Choroid plexus epithelial cell (primary cell): Measurements from ENCODE around the gene BCAM.

Source experiments
- DNase-seq: peaks from one replicate; pipeline ENCODE4 v3.0.0-alpha.2; 2010; ENCODE audit warnings: low read depth
- H3K4me3 ChIP-seq: 2 replicates; pipeline ENCODE4 v1.5.1; 2011; ENCODE audit warnings: low read depth, mild to moderate bottlenecking, control low read depth, low read length, moderate library complexity
- TF ChIP-seq, protein P1 (sequence below): conservative IDR thresholded peaks from 2 replicates; pipeline ENCODE4 v1.5.1; 2011; ENCODE audit warnings: low read depth, mild to moderate bottlenecking, control low read depth, inconsistent platforms, low read length, moderate library complexity

The BCAM gene

GRCh38 chr19:44795398-44795987, 13.4 kb upstream of the BCAM start:
- no peak for DNase-seq

DNA sequence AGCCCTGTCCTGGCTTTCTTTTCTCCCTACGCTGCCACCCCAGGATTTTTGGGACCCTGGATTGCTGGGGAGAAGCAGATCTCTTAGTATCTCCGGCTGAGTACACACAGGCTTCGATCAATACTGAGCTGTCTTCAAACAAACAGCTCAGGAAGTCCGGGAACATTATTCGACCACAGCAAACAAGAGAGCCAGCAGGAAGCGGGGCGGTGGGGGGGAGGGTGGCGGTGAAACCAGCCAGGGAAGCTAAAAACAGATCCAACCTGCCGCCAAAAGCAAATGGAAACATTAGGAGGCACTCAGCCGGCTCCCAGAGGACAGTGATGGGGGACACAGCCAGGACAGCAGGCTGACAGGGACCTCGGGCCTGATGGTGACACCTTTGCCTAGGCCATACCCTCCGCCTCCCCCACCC, 12.2 kb upstream of the BCAM start:
- TF ChIP-seq, protein P1, sequence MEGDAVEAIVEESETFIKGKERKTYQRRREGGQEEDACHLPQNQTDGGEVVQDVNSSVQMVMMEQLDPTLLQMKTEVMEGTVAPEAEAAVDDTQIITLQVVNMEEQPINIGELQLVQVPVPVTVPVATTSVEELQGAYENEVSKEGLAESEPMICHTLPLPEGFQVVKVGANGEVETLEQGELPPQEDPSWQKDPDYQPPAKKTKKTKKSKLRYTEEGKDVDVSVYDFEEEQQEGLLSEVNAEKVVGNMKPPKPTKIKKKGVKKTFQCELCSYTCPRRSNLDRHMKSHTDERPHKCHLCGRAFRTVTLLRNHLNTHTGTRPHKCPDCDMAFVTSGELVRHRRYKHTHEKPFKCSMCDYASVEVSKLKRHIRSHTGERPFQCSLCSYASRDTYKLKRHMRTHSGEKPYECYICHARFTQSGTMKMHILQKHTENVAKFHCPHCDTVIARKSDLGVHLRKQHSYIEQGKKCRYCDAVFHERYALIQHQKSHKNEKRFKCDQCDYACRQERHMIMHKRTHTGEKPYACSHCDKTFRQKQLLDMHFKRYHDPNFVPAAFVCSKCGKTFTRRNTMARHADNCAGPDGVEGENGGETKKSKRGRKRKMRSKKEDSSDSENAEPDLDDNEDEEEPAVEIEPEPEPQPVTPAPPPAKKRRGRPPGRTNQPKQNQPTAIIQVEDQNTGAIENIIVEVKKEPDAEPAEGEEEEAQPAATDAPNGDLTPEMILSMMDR: no peak
- H3K4me3 ChIP-seq: no peak overlapping the region
- peak; percentile 61 for DNase-seq

More at GRCh38 chr19:44795398-44795987, 13.4 kb upstream of the BCAM start:
- H3K4me3 ChIP-seq: no peak overlapping the region
- TF ChIP-seq, protein P1: no peak

- TF ChIP-seq, protein P1: no peak
- DNase-seq: no peak
- no peak overlapping the region for H3K4me3 ChIP-seq
Measured at GRCh38 chr19:44799627-44800346, 9.1 kb upstream of the BCAM start.

GRCh38 chr19:44800461-44800860, 8.4 kb upstream of the BCAM start:
- DNase-seq: peak; percentile 79
- TF ChIP-seq, protein P1: peak; percentile 96
- no peak overlapping the region for H3K4me3 ChIP-seq

DNA sequence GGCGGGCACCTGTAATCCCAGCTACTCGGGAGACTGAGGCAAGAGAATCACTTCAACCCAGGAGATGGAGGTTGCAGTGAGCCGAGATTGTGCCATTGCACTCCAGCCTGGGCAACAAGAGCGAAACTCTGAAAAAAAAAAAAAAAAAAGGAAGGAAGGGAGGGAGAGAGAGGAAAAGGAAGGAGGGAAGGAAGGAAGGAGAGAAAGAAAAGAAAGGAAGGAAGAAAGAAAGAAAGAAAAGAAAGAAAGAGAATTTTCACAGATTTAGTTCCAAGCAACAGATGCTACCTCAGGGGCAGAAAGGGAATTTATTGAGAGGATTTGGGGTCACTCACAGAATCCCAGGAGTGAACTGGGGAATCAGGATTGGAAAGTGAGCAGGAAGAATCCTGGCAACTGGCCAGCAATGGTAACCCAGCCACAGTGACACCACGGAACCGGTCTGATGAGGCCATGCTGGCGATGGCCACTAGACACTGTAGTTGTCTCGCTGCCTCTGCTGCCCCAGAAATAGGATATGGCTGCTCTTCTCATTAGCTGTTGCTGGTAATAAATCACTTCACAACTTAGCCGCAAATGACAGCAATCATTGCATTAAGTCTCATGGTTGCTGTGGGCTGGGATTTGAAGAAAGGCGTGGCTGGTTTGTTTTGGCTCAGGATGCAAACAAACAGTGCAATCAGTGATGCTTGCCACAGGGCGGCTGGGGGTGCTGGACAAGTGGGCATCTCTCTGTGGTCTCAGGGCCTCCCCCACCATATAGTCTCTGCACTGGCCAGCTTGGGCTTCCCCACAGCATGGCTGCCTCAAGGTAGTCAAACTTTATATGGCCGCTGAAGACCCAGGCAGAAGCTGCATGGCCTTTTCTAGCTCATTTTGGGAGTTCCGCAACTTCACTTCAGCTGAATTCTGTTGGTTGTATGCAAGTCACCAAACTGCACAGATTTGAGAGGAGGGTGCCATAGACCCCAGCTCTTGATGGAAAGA, 5.2 kb upstream of the BCAM start:
- TF ChIP-seq, protein P1: no peak
- DNase-seq: no peak
- no peak overlapping the region for H3K4me3 ChIP-seq

DNA sequence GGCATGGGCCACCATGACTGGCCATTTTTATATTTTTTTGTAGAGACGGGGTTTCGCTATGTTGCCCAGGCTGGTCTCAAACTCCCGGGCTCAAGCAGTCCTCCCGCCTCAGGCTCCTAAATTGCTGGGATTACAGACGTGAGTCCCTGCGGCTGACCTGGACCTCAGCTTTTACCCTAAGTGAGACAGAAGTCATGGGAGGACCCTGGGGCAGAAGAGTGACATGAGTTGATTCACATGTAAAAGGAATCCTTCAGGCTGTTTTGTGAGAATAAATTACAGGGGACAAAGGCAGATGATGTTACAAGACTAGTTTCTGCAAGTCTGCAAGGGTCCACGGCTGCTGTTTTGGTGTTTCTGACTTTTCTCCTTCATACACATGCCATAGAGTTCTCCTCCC, 2.6 kb upstream of the BCAM start:
- TF ChIP-seq, protein P1: no peak
- no peak overlapping the region for H3K4me3 ChIP-seq
- no peak for DNase-seq
